Left ventricle myocardium inferior (tissue), 1 donor: ENCODE measurements around the gene ELF4. TPM values are rescaled to one million over a fixed set of nuclear protein-coding genes. Genes with fewer than 3 reads are reported as not detected.

Experiments used
- DNase-seq: peaks from one replicate; pipeline ENCODE4 v3.0.0-alpha.2; 2020
- H3K27ac ChIP-seq: fragments of 200-600 bp; replicated peaks from 2 replicates; pipeline ENCODE4 v1.8.0; 2021
- H3K27me3 ChIP-seq: fragments of 200-600 bp; 2 replicates; pipeline ENCODE4 v1.8.0; 2021; ENCODE audit warnings: low read depth
- H3K36me3 ChIP-seq: fragments of 200-600 bp; 2 replicates; pipeline ENCODE4 v1.8.0; 2021
- H3K4me1 ChIP-seq: fragments of 200-600 bp; 2 replicates; pipeline ENCODE4 v1.8.0; 2021
- H3K4me3 ChIP-seq: fragments of 200-600 bp; 2 replicates; pipeline ENCODE4 v1.8.0; 2021; ENCODE audit warnings: mild to moderate bottlenecking, moderate library complexity
- H3K9me3 ChIP-seq: fragments of 200-600 bp; replicated peaks from 2 replicates; pipeline ENCODE4 v1.8.0; 2021
- CTCF ChIP-seq: fragments of 200-600 bp; IDR thresholded peaks from 2 replicates; pipeline ENCODE4 v1.8.0; 2021; ENCODE audit warnings: antibody characterized with exemption, mild to moderate bottlenecking, borderline replicate concordance
- intact Hi-C: fragments of 100-400 bp; cut with micrococcal nuclease; formaldehyde crosslinking; loops from one replicate; pipeline ENCODE4 v1.11.0; 2022
- total RNA-seq: library from RNA; stranded (reverse); fragmentation: NEBNext Ultra II Directional; extraction: Animal tissue kit (Norgen Biotek cat#: 25700); gene quantifications from one replicate; pipeline ENCODE4 v1.2.1, GENCODE V29; 2021
- donor health status: DM: no; HTN: yes; CAD: no; lungs with severe emphysema.

The ELF4 gene
- total RNA-seq, 1 donor from 2014 or later = 2.2 TPM

- H3K4me3 ChIP-seq = no peak overlapping the region
- peaks cover 50% of the 10 kb centered on the region for H3K36me3 ChIP-seq
- no peaks in the 10 kb centered on the region for H3K4me1 ChIP-seq
- intact Hi-C loops = no loop called here
- no peak for DNase-seq
- no peak for TF ChIP-seq CTCF
- no peaks in the 10 kb centered on the region for H3K27me3 ChIP-seq
- H3K27ac ChIP-seq = no peak overlapping the region
- no peaks in the 10 kb centered on the region for H3K9me3 ChIP-seq
These were observed 57.1 kb downstream of the ELF4 start for GRCh38 chrX:130053236-130053635.

- Histone ChIP-seq H3K9me3 (no peaks in the 10 kb centered on the region), H3K27ac (no peak overlapping the region), H3K4me3 (no peak overlapping the region), H3K4me1 (no peaks in the 10 kb centered on the region), H3K27me3 (no peaks in the 10 kb centered on the region), H3K36me3 (peaks cover 59% of the 10 kb centered on the region)
- no peak for DNase-seq
- no peak for TF ChIP-seq CTCF
- intact Hi-C loops = no loop called here
These were observed 59.0 kb downstream of the ELF4 start for GRCh38 chrX:130051176-130051845.

GRCh38 chrX:130049821-130050220, 60.5 kb downstream of the ELF4 start:
- peaks cover 57% of the 10 kb centered on the region for H3K36me3 ChIP-seq

GRCh38 chrX:130048686-130049222, 61.5 kb downstream of the ELF4 start:
- DNase-seq = no peak
- Histone ChIP-seq H3K4me1 (no peaks in the 10 kb centered on the region), H3K27me3 (no peaks in the 10 kb centered on the region), H3K4me3 (no peak overlapping the region), H3K27ac (no peak overlapping the region), H3K9me3 (no peaks in the 10 kb centered on the region), H3K36me3 (peaks cover 56% of the 10 kb centered on the region)
- intact Hi-C loops = no loop called here
- no peak for TF ChIP-seq CTCF

More at GRCh38 chrX:130049821-130050220, 60.5 kb downstream of the ELF4 start:
- intact Hi-C loops = no loop called here
- H3K4me1 ChIP-seq = no peaks in the 10 kb centered on the region
- H3K27me3 ChIP-seq = no peaks in the 10 kb centered on the region
- H3K27ac ChIP-seq = no peak overlapping the region
- no peak overlapping the region for H3K4me3 ChIP-seq
- DNase-seq = peak; percentile 20
- no peaks in the 10 kb centered on the region for H3K9me3 ChIP-seq
- TF ChIP-seq CTCF = no peak

GRCh38 chrX:130047416-130047815, 62.9 kb downstream of the ELF4 start:
- intact Hi-C loops = no loop called here
- H3K4me3 ChIP-seq = no peak overlapping the region
- no peak for DNase-seq
- no peak overlapping the region for H3K27ac ChIP-seq
- H3K9me3 ChIP-seq = no peaks in the 10 kb centered on the region
- peaks cover 51% of the 10 kb centered on the region for H3K36me3 ChIP-seq
- no peaks in the 10 kb centered on the region for H3K27me3 ChIP-seq
- no peak for TF ChIP-seq CTCF
- no peaks in the 10 kb centered on the region for H3K4me1 ChIP-seq
